Stimulated activated CD4-positive, alpha-beta T cell treated with anti-CD3 and anti-CD28 coated beads, Interleukin-12 subunit alpha, Interleukin-12 subunit beta, amount 100 ng/mL, for 24 hours (primary cell): ENCODE results near the gene KCNMA1.
A peak's percentile ranks its signal among the peaks of the same experiment; 100 is the strongest.
"Not testable (repeated sequence)": the region's sequence is repeated elsewhere in the genome, so short reads cannot be mapped to it uniquely, and the experiment has no call there.

Source experiments
- DNase-seq, 2 experiments: peaks; one replicate each; pipeline ENCODE4 v3.0.0-alpha.2; 2020; ENCODE audit warnings: low read depth in 2 of 2

The KCNMA1 gene

GRCh38 chr10:77393411-77393810 is 244.2 kb downstream of the KCNMA1 start:
- DNase-seq = no peak

- DNase-seq = no peak
Measured at GRCh38 chr10:77392851-77393250, 244.8 kb downstream of the KCNMA1 start.

GRCh38 chr10:77392236-77392721 is 245.3 kb downstream of the KCNMA1 start:
- DNase-seq = no peak

DNA sequence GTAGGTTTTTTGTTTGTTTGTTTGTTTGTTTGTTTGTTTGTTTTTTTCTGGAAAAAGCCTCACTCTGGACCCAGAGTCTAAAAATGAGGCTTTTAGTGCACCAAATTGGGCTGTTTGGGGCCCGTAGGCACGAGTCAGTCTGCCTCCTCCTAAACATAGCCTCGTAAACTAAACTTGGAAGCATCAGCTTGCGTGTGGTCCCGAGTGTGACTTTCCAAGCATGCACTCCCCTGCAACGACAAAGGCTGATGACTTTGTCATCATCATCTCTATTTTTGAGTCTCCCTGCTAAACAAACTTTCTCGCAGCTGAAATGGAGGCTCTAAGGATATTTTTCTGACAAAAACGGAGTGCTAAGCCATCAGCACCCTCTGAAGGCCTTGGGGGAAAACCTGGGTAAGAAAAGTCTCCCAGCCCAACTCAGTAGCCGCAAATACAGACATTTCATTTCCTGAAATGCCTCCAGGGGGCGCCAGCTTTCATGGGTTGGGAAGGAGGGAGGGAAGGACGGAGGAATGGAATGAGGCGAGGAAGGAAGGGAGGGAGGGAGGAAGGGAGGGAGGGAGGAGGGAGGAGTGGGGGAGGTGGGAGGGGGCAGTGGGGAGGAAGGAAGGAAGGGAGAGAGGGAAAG is 245.9 kb downstream of the KCNMA1 start:
- peak in 1 of 2 experiments; percentile 34 for DNase-seq

DNA sequence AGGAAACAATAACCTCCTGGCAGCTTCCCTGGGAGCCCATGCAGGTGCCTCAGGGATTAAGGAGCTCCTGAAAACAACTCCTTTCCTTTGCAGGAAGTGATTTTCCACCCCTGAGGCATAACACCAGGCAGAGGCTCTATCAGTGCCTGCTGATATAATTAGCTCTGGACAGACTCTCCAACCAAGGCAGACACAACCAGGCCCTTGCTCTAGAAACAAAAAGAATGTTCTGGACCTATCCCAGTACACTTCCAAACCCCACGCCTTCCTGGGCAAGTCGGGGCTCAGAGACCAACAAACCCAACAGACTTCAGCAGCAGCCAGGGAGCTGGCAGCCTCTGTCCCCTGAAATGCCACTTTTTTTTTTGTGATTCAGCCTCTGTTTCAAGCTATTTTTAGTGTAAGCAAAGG is 247.1 kb downstream of the KCNMA1 start:
- DNase-seq = no peak

DNA sequence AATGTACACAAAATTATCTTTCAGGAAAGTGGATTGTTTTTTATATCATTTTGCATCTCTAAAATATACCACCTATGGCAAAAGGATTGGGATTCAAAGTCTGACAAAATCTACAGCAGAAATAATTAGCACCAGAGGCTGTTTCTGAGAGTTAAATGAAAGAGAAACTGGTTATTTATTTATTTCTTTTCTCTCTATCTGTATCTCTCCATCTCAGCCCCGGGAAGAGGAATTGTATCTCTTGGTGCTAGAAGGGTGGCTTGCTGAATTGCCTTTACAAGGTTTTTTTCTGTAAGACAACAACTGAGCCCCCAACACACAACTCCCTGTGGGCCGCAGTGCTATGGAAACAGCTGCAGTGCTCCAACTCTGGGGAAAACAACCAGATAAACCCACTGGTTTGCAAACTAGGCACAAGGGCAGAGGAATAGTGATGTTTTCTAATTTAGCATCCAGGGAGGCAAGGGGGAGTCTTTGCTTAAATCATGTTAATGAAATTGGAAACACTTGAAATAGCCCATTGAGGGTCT is 249.0 kb downstream of the KCNMA1 start:
- no peak for DNase-seq

- not testable (repeated sequence) for DNase-seq
Measured at GRCh38 chr10:77387701-77388100, 249.9 kb downstream of the KCNMA1 start.

- no peak for DNase-seq
Measured at GRCh38 chr10:77387247-77387646, 250.4 kb downstream of the KCNMA1 start.

DNA sequence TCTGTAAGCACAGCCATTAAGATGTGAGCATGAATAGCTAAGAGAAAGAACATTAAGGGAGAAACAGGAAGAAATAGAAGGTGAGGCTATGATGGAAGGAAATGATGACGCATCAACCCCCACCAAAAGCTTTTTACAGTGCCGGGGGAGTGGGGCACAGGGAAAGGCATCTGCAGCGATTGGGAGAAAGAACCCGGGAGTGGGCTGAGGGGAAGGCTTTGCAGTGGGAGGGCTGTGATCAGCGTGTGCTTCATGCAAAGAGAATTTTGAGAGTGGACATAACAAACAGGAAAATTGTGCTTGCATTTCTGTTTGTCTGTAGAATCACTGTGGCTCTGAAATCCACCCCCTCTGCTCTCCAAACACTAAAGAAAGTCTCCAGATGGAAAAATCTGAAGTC is 250.8 kb downstream of the KCNMA1 start:
- DNase-seq = no peak

- DNase-seq = no peak
Measured at GRCh38 chr10:77386365-77386764, 251.2 kb downstream of the KCNMA1 start.

- no peak for DNase-seq
Measured at GRCh38 chr10:77385315-77385714, 252.3 kb downstream of the KCNMA1 start.

DNA sequence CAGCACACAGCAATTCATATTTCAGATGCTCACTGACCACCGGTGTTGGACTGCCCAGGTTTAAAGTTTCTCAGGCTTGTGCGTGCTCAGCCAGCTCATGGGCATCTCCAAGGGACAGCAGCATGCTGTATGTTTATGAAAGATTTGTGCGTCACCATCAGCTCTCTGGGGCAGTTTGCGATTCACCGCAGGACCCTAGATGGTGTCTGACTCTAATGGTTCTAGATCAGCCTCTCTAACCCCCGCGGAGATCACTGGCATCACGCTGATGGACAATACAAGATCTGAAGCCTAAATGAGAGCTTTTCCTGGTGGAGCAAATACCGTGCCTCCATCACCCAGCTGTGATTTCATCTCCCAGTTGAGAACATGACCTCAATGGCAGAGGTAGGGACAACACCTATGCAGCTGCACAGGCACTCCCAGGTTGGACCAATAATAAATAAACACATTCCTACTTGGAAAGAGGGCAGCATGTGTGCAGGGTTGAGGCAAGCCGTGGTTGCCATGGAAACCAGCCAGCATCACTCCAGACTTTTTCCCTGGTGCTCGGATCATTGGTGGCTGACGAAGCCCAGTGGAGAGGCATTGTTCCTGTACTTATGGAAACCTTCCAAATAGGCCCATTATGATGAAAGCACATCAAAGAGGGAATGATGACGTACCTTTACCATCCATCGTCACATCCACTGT is 253.6 kb downstream of the KCNMA1 start:
- DNase-seq = no peak

- no peak for DNase-seq
Measured at GRCh38 chr10:77381750-77382149, 255.9 kb downstream of the KCNMA1 start.

- no peak for DNase-seq
Measured at GRCh38 chr10:77380723-77381122, 256.9 kb downstream of the KCNMA1 start.

- no peak for DNase-seq
Measured at GRCh38 chr10:77380191-77380590, 257.4 kb downstream of the KCNMA1 start.

- DNase-seq = no peak
Measured at GRCh38 chr10:77378366-77379349, 258.9 kb downstream of the KCNMA1 start.

GRCh38 chr10:77377678-77378352 is 259.8 kb downstream of the KCNMA1 start:
- no peak for DNase-seq

- no peak for DNase-seq
Measured at GRCh38 chr10:77377034-77377433, 260.6 kb downstream of the KCNMA1 start.

DNA sequence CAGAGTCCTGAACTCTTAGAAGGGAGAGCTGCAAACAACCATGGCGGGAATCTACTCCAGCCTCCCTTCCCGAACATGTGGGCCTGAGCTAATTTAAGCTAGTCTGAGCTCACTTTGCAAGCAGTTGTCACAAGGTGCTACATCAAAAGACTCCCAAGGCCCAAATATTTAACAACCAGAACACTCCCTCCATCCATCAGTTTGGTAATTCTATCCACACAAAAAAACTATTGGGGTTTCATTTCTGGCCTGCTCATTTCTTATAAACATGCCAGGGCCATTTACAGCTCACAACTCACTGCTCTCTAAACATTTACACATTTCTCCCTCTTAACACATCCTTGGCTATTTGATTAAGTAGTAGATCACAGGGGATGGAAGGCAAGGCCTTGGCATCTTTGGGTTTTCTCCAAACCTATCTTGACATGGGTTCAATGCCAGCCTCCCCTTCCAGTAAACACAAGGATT is 263.4 kb downstream of the KCNMA1 start:
- no peak for DNase-seq

DNA sequence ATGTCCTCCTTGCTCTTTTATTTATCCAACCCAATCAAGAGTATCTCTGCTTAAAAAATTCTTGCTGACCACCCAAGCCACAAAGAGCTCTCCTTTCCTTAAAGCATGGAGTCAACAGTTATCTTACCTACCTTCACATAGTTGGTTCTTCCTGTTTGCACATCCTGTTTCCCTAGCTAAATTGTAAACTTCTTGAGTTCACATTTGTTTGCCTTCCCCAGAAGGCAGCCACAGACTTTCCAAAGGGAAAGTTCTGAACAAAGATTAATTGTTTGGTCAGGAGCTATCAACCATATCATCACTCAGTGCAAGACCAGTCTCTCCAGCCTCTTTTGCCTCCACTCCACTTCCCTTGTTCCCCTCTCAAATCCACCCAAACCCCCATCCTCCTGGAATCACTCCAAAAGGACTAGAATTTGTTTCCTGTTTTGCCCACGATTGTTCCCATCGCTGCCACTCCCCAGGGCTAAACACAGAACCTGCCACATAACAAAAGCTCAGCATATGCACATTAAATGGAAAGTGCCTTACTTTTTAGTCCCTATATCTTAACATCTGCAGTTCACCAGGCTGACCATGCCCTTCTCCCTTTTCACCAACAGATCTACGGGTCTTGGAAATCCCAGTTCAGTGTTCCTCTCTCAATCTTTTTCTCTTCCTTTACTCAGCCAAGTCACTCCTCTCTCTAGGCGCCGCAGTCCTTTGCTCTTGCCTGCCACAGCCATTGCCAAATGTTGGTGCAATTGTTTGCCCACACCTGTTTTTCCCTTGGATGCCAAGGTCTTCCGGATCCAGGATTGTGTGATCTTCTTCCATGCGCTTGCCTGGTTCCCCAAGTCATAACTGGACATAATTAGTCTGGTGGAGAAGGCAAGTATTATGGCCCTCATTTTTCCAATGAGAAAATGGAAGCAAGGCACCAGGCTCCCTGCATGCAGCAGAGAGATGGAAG is 265.5 kb downstream of the KCNMA1 start:
- DNase-seq = no peak
